Large intestine (tissue), 3 donors: ENCODE measurements around the gene POU2AF3. TPM values are rescaled to one million over a fixed set of nuclear protein-coding genes. Genes with fewer than 3 reads are reported as not detected.

Experiments
- DNase-seq, 2 donors: peaks; one replicate each; pipeline versions ENCODE4 v3.0.0 to v3.0.0-alpha.2; 2013
- H3K27ac ChIP-seq: one replicate; pipeline ENCODE4 v1.5.1; 2013; ENCODE audit warnings: low read length
- H3K27me3 ChIP-seq: 2 replicates; pipeline ENCODE4 v1.6.1; 2013; ENCODE audit warnings: low read length; ENCODE audit not compliant: control insufficient read depth, insufficient read depth
- H3K36me3 ChIP-seq: 2 replicates; pipeline ENCODE4 v1.6.1; 2013; ENCODE audit warnings: low read length; ENCODE audit not compliant: control insufficient read depth, insufficient read depth
- H3K4me1 ChIP-seq: one replicate; pipeline ENCODE4 v1.6.1; 2013; ENCODE audit warnings: low read length; ENCODE audit not compliant: control insufficient read depth, insufficient read depth
- H3K4me3 ChIP-seq: one replicate; pipeline ENCODE4 v1.5.1; 2013; ENCODE audit warnings: low read length
- H3K9me3 ChIP-seq: one replicate; pipeline ENCODE4 v1.6.1; 2013; ENCODE audit warnings: mild to moderate bottlenecking, low read depth, low read length, moderate library complexity; ENCODE audit not compliant: control insufficient read depth
- WGBS: methylation state at CpG from one replicate; pipeline ENCODE4 v1.1.5; 2013; ENCODE audit warnings: low lambda C conversion rate; ENCODE audit not compliant: insufficient coverage; 5-methylcytosine and 5-hydroxymethylcytosine counted together
- polyA plus RNA-seq: library from polyadenylated mRNA; unstranded; fragments of 120-200 nt; gene quantifications from one replicate; pipeline ENCODE4 v1.2.1, GENCODE V29; 2013

Gene POU2AF3
- polyA plus RNA-seq, 1 donor, result 17.2 TPM

- H3K36me3 ChIP-seq, result no peaks in the 10 kb centered on the region
- H3K4me1 ChIP-seq, result peaks cover 39% of the 10 kb centered on the region
- H3K27ac ChIP-seq, result no peak overlapping the region
- H3K4me3 ChIP-seq, result no peak overlapping the region
- peaks cover 3% of the 10 kb centered on the region for H3K9me3 ChIP-seq
- no CpG with 5 or more reads among the region's 9 CpGs for WGBS
- no peak for DNase-seq
- no peaks in the 10 kb centered on the region for H3K27me3 ChIP-seq
These were observed 53.9 kb downstream of the POU2AF3 start for GRCh38 chr11:111352231-111352746.

- Histone ChIP-seq H3K27ac (no peak overlapping the region), H3K27me3 (no peaks in the 10 kb centered on the region), H3K36me3 (no peaks in the 10 kb centered on the region), H3K4me1 (peaks cover 47% of the 10 kb centered on the region), H3K4me3 (no peak overlapping the region), H3K9me3 (peaks cover 3% of the 10 kb centered on the region)
- 53% methylated on average over 2 of the region's 8 CpGs for whole genome bisulfite sequencing
- DNase-seq, result no peak
These were observed 54.8 kb downstream of the POU2AF3 start for GRCh38 chr11:111352935-111353710.

DNA sequence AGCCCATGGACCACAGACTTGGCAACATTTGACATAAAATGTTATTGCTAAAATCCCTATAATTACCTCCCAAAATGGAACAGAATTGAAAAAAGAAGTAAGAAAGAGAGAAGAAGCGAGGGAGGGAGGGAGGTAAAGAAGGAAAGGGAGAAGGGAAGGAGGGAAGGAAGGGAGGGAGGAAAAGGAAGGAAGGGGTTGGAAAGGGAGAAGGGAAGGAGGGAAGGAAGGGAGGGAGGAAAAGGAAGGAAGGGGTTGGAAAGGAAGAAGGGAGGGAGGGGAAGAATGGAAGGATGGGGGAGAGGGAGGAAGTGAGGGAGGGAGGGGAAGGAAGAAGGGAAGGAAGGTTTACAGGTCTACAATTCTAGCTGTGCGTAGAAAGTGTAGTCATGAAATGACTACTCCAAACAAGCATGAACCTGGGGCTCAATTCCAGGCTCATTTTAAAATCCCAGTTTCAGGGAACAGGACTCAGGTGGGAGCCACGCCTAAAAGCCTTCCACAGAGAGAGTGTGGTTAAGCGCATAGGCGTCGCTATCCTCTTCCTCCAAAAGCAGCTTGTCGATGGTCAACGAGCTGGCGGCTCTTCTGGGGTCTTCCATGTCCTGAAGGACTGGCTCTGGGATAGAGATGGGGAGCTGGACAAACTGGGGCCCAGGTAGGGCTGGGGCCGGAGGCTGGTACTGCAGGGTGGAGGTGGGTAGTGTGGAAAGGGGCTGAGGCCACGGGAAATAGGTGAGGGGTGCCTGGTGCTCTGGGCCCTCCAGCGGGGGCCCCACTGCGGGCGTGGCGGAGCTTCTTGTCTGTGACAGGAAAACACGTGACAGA lies 55.6 kb downstream of the POU2AF3 start:
- Histone ChIP-seq H3K4me3 (no peak overlapping the region), H3K9me3 (peaks cover 3% of the 10 kb centered on the region), H3K27me3 (no peaks in the 10 kb centered on the region), H3K4me1 (peaks cover 55% of the 10 kb centered on the region), H3K36me3 (no peaks in the 10 kb centered on the region), H3K27ac (no peak overlapping the region)
- WGBS, result 92% methylated on average over 1 of the region's 16 CpGs
- DNase-seq, result no peak

DNA sequence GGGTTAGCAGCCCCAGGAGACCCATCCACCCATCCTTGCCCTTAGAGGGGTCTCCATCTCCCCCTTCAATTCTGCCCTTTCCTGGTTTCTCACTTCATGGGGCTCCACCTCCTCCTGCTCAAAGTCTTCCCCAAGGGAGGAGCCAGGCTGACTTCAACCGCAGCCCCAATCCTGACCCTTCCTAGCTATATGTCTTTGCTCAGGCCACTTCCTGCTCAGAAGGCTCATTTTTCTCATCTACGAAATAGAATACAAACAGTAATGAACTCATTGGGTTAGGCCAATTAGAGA lies 56.2 kb downstream of the POU2AF3 start:
- Histone ChIP-seq H3K36me3 (no peaks in the 10 kb centered on the region), H3K9me3 (peaks cover 3% of the 10 kb centered on the region), H3K4me3 (no peak overlapping the region), H3K27me3 (no peaks in the 10 kb centered on the region), H3K27ac (no peak overlapping the region), H3K4me1 (peaks cover 61% of the 10 kb centered on the region)
- WGBS, result 67% methylated on average over 1 of the region's 2 CpGs
- DNase-seq, result no peak

DNA sequence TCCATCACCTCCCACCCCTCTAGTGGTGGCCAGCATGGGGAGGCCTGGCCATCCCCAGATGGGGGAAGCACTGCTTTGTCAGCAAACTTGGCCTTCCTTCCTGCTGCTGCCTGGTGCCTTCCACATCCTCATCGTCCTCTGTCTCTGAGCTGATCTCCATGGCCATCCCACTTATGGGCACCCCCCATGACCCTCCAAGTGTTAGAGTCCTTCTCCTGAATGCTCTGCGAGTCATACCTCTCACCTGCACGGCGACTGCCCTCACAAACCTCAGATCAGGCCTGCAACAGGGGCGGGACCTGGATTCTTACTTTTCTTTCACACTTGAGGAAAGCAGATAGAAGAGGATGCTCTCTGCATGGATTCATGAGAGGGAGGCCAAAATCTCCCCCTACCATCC lies 56.8 kb downstream of the POU2AF3 start:
- H3K4me3 ChIP-seq, result no peak overlapping the region
- peaks cover 3% of the 10 kb centered on the region for H3K9me3 ChIP-seq
- no peak overlapping the region for H3K27ac ChIP-seq
- H3K4me1 ChIP-seq, result peaks cover 66% of the 10 kb centered on the region
- no peaks in the 10 kb centered on the region for H3K27me3 ChIP-seq
- H3K36me3 ChIP-seq, result no peaks in the 10 kb centered on the region
- DNase-seq, result no peak
- WGBS, result no CpG with 5 or more reads among the region's 5 CpGs

DNA sequence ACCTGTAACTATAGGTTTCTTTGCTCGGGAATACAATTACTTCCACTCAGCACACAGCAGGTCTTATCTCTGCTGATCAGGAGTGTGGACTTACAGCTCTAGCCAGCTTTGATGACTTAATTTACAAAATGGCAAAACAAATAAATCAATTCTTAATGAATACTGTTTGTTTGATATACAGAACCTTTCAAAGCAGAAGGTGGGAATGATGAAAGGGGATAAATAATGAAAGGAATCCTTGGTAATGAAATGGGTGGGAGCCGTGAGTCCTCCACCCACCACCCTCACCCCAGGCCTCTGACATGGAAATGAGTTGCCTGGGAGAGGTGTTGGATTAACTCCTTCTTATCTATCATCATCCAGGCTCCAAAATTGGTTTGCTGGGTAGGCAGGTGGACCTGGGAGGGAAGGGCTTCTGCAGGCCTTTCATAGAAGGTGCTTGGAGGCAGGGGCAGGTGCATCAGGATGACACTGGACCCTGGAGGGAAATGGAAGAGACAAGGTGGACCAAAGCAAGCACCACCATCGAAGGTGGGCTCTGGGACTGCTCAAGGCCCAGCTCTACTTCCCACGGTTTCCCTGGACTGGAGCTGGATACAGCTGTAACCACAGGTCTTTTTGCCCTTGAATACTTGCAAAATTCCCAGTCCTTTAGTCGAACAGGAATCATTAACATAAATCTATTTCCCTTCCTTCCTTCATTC lies 57.8 kb downstream of the POU2AF3 start:
- WGBS, result 0% methylated on average over 1 of the region's 5 CpGs
- Histone ChIP-seq H3K27ac (peak overlapping the region; percentile 2), H3K4me3 (no peak overlapping the region), H3K27me3 (no peaks in the 10 kb centered on the region), H3K9me3 (peaks cover 3% of the 10 kb centered on the region), H3K4me1 (peaks cover 73% of the 10 kb centered on the region), H3K36me3 (no peaks in the 10 kb centered on the region)
- no peak for DNase-seq

DNA sequence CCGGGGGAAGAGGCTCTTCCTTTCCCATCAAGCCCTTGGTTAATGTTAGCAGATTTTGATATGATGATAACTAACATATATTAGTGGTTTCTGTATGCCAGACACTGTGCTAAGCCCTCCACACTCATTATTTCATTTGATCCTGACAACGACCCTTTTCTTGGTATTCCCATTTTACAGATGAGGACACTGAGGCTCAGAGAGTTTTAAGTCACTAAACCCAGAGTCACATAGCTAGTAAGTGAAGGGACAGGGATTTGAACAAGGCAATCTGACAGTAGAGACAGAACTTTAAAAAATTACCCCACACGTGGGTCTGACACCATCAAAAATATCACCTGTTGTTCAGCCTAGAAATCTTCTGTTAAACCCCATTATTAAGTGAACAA lies 58.3 kb downstream of the POU2AF3 start:
- Histone ChIP-seq H3K4me3 (no peak overlapping the region), H3K27ac (peak overlapping the region; percentile 39), H3K4me1 (peaks cover 75% of the 10 kb centered on the region), H3K27me3 (no peaks in the 10 kb centered on the region), H3K9me3 (peaks cover 3% of the 10 kb centered on the region), H3K36me3 (no peaks in the 10 kb centered on the region)
- WGBS, result no CpG with 5 or more reads among the region's 3 CpGs
- DNase-seq, result no peak

DNA sequence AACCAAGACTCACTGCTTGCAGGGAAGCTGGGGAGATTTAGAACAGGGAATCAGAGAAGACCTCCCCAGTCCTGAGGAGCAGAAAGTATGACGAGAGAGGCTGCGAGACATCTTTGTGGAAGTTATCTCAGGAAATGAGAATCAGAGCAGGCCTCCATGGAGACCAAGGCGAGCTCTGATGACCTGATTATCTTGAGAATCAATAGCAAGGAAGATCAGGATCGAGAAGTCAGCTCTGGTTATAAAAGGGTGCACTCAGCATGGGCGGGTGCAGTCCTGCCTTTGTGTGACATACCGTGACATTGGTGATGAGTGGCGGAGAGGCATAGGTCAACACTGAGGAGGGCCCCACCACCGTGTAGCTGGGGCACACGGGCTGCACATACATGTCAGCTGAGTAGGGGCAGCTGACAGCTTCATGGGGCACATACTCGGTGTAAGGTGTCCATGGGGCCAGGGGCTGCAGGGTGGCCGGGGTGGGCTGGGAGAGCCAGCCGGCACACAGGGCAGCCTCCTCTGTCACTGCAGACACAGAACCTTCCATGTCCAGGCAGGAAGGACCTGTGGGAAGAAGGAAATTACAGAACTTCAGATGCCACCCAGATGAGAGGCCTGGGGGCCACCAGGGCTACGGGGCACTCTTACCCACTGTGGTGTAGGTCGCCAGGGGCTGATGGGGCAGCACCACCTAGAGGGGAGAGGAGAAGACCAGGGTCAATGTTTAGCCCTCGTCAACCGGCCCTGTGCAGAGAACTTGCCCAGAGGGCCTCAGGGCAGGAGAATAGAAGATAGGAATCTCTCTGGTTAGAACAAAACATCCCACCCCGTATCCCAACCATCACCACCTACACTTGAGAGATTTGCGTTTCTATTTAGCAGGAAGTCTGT lies 59.0 kb downstream of the POU2AF3 start:
- no peak overlapping the region for H3K4me3 ChIP-seq
- peak; percentile 48 to 75 for DNase-seq
- no CpG with 5 or more reads among the region's 18 CpGs for WGBS
- H3K4me1 ChIP-seq, result peaks cover 75% of the 10 kb centered on the region
- no peaks in the 10 kb centered on the region for H3K36me3 ChIP-seq
- peaks cover 3% of the 10 kb centered on the region for H3K9me3 ChIP-seq
- peak overlapping the region; percentile 77 for H3K27ac ChIP-seq
- H3K27me3 ChIP-seq, result no peaks in the 10 kb centered on the region
